IMR-90 (cell line): ENCODE measurements around the gene UBL4B. TPM values are rescaled to one million over a fixed set of nuclear protein-coding genes. Genes with fewer than 3 reads are reported as not detected.

Source experiments
- ATAC-seq: fragments of 200-7000 bp; cut with Tn5 transposase; 2 replicates; pipeline ENCODE4 v1.9.1; 2020; ENCODE audit warnings: low read depth, mild to moderate bottlenecking, moderate library complexity
- BruUV-seq: library from RNA; stranded (reverse); fragments of 400-500 nt; replicated peaks from 2 replicates; lab custom pipeline; 2021; lab: Mats Ljungman, UMichigan
- CTCF ChIA-PET: fragments of 300-600 bp; formaldehyde crosslinking; extraction: SDS; loops from one replicate; lab custom pipeline; 2021; ENCODE audit warnings: antibody characterized with exemption; lab: Yijun Ruan, JAX
- POLR2A ChIA-PET: fragments of 300-600 bp; sonication (Branson Sonifier 250); formaldehyde crosslinking; loops from one replicate; lab custom pipeline; 2022; ENCODE audit warnings: antibody characterized with exemption; ENCODE audit not compliant: unreplicated experiment; lab: Charles Lee
- DNase-seq: peaks from one replicate; pipeline ENCODE4 v3.0.0; 2013
- H2AFZ ChIP-seq: replicated peaks from 2 replicates; pipeline ENCODE3; 2013; ENCODE audit warnings: low read length, mild to moderate bottlenecking; ENCODE audit not compliant: poor library complexity
- H2AK5ac ChIP-seq: 2 replicates; pipeline ENCODE4 v1.6.1; 2013; ENCODE audit warnings: low read depth, low read length, inconsistent platforms
- H2AK9ac ChIP-seq: replicated peaks from 2 replicates; pipeline ENCODE3; 2013; ENCODE audit warnings: mild to moderate bottlenecking, low read depth, low read length, moderate library complexity; ENCODE audit not compliant: poor library complexity
- H2BK120ac ChIP-seq: 2 replicates; pipeline ENCODE4 v1.6.1; 2013; ENCODE audit warnings: low read depth, low read length, inconsistent platforms
- H2BK15ac ChIP-seq: 3 replicates; pipeline ENCODE4 v1.6.1; 2013; ENCODE audit warnings: low read depth, low read length, inconsistent platforms
- H2BK20ac ChIP-seq: 2 replicates; pipeline ENCODE4 v1.6.1; 2013; ENCODE audit warnings: low read depth, mild to moderate bottlenecking, inconsistent platforms, low read length, moderate library complexity
- H2BK5ac ChIP-seq: 2 replicates; pipeline ENCODE4 v1.6.1; 2013; ENCODE audit warnings: mild to moderate bottlenecking, low read depth, low read length, inconsistent platforms; ENCODE audit not compliant: poor library complexity, severe bottlenecking
- H3K14ac ChIP-seq: replicated peaks from 2 replicates; pipeline ENCODE4 v1.6.1; 2013; ENCODE audit warnings: low read depth, low read length, inconsistent platforms
- H3K18ac ChIP-seq: 2 replicates; pipeline ENCODE4 v1.6.1; 2013; ENCODE audit warnings: low read depth, low read length, control low read depth
- H3K23ac ChIP-seq: 2 replicates; pipeline ENCODE4 v1.6.1; 2013; ENCODE audit warnings: low read depth, low read length, inconsistent platforms
- H3K27ac ChIP-seq: 2 replicates; pipeline ENCODE4 v1.5.1; 2013; ENCODE audit warnings: mild to moderate bottlenecking, control low read depth, low read length; ENCODE audit not compliant: insufficient read depth
- H3K27me3 ChIP-seq: 2 replicates; pipeline ENCODE4 v1.6.1; 2013; ENCODE audit warnings: low read length; ENCODE audit not compliant: control insufficient read depth, insufficient read depth
- H3K36me3 ChIP-seq: 2 replicates; pipeline ENCODE4 v1.6.1; 2013; ENCODE audit warnings: low read length, mixed read lengths; ENCODE audit not compliant: control insufficient read depth, insufficient read depth
- H3K4ac ChIP-seq: 2 replicates; pipeline ENCODE4 v1.6.1; 2013; ENCODE audit warnings: low read depth, low read length, inconsistent platforms
- H3K4me1 ChIP-seq: 2 replicates; pipeline ENCODE4 v1.6.1; 2013; ENCODE audit warnings: low read length, mixed read lengths; ENCODE audit not compliant: control insufficient read depth, insufficient read depth
- H3K4me2 ChIP-seq: 2 replicates; pipeline ENCODE4 v1.6.1; 2013; ENCODE audit warnings: low read depth, mild to moderate bottlenecking, control low read depth, low read length, moderate library complexity
- H3K4me3 ChIP-seq: 2 replicates; pipeline ENCODE4 v1.5.1; 2013; ENCODE audit warnings: low read depth, mild to moderate bottlenecking, control low read depth, low read length, moderate library complexity; ENCODE audit not compliant: insufficient read depth
- H3K56ac ChIP-seq: 2 replicates; pipeline ENCODE4 v1.6.1; 2013; ENCODE audit warnings: low read length, inconsistent platforms; ENCODE audit not compliant: insufficient read depth; ENCODE audit errors: extremely low read depth
- H3K79me1 ChIP-seq, 2 experiments: 2 replicates each; pipeline ENCODE4 v1.6.1; 2013; ENCODE audit warnings: low read length in 2 of 2, inconsistent platforms in 1 of 2, low read depth in 1 of 2
- H3K9ac ChIP-seq: 2 replicates; pipeline ENCODE4 v1.6.1; 2013; ENCODE audit warnings: low read depth, low read length, control low read depth
- H3K9me1 ChIP-seq: 2 replicates; pipeline ENCODE4 v1.6.1; 2013; ENCODE audit warnings: low read length, inconsistent platforms; ENCODE audit not compliant: insufficient read depth
- H3K9me3 ChIP-seq: 2 replicates; pipeline ENCODE4 v1.6.1; 2013; ENCODE audit warnings: low read length; ENCODE audit not compliant: control insufficient read depth, insufficient read depth
- H4K20me1 ChIP-seq: 2 replicates; pipeline ENCODE4 v1.6.1; 2013; ENCODE audit warnings: low read length, inconsistent platforms; ENCODE audit not compliant: insufficient read depth
- H4K5ac ChIP-seq: 2 replicates; pipeline ENCODE4 v1.6.1; 2013; ENCODE audit warnings: mild to moderate bottlenecking, low read depth, low read length, control low read depth
- H4K8ac ChIP-seq, 2 experiments: 2 replicates each; pipeline ENCODE4 v1.6.1; 2013; ENCODE audit warnings: low read depth in 2 of 2, low read length in 2 of 2, control low read depth in 1 of 2, inconsistent platforms in 1 of 2
- H4K91ac ChIP-seq: 2 replicates; pipeline ENCODE4 v1.6.1; 2013; ENCODE audit warnings: low read depth, low read length, inconsistent platforms; ENCODE audit not compliant: insufficient read depth
- RFX5 ChIP-seq: IDR thresholded peaks from 2 replicates; pipeline ENCODE4 v1.8.0; 2012; ENCODE audit warnings: low read depth, mild to moderate bottlenecking, low read length, moderate library complexity
- WGBS, 2 experiments: methylation state at CpG; one replicate each; pipeline versions ENCODE4 v1.1.5 to v1.1.7; 2013; ENCODE audit warnings: missing lambda C conversion rate in 2 of 2; ENCODE audit not compliant: insufficient read length in 1 of 2; ENCODE audit errors: extremely low coverage in 2 of 2; 5-methylcytosine and 5-hydroxymethylcytosine counted together
- dilution Hi-C: fragments of 300-500 bp; cut with HindIII; formaldehyde crosslinking; loops from one replicate; pipeline ENCODE4 v1.14.3; 2018; ENCODE audit warnings: low sequenced_read_pairs; ENCODE audit not compliant: unreplicated experiment
- in situ Hi-C: fragments of 300-500 bp; cut with MboI; formaldehyde crosslinking; loops from 3 replicates; pipeline ENCODE4 v1.14.3; 2019; ENCODE audit warnings: low sequenced_read_pairs, inconsistent platforms, mixed read lengths
- intact Hi-C: fragments of 100-400 bp; cut with micrococcal nuclease; formaldehyde crosslinking; loops from 2 replicates; pipeline ENCODE4 v1.10.0; 2022
- polyA plus RNA-seq, 3 experiments: library from polyadenylated mRNA; depleted of rRNA; stranded (reverse); fragments of >200 nt; gene quantifications; 2 replicates each; pipeline ENCODE4 v1.2.3, GENCODE V29; 2012; ENCODE audit warnings: low replicate concordance in 1 of 3
- total RNA-seq: library from RNA; depleted of rRNA; stranded (reverse); fragments of >200 nt; gene quantifications from 2 replicates; pipeline ENCODE4 v1.2.3, GENCODE V29; 2012

Gene UBL4B
- total and polyA plus RNA-seq, 2 of the 4 experiments (the other 2 are of a cell fraction) = not detected

GRCh38 chr1:110130989-110131388 is 18.7 kb downstream of the UBL4B start:
- no peak overlapping the region for H3K4me2 ChIP-seq
- in situ Hi-C loops = no loop called here
- no peak overlapping the region for H3K14ac ChIP-seq
- dilution Hi-C loops = no loop called here
- H3K79me1 ChIP-seq = no peaks in the 10 kb centered on the region
- ATAC-seq (no peak), DNase-seq (no peak)
- 67% methylated on average over 3 of the region's 7 CpGs; no CpG with 5 or more reads in 1 of the 2 experiments for WGBS, 2 experiments
- no peaks in the 10 kb centered on the region for H4K20me1 ChIP-seq
- peaks cover 64% of the 10 kb centered on the region for H3K27me3 ChIP-seq
- intact Hi-C loops = no loop called here
- H3K23ac ChIP-seq = no peak overlapping the region
- no peak overlapping the region for H2BK15ac ChIP-seq
- H3K4me1 ChIP-seq = no peaks in the 10 kb centered on the region
- no peak overlapping the region for H3K4me3 ChIP-seq
- no peak for TF ChIP-seq RFX5
- H2AK9ac ChIP-seq = no peak overlapping the region
- no peak overlapping the region for H2AK5ac ChIP-seq
- CTCF ChIA-PET = no interaction called here
- no peaks in the 10 kb centered on the region for H3K36me3 ChIP-seq
- no peak overlapping the region for H3K18ac ChIP-seq
- H3K56ac ChIP-seq = no peak overlapping the region
- no peak overlapping the region for H2BK5ac ChIP-seq
- no peak overlapping the region for H2BK120ac ChIP-seq
- BruUV-seq = no TSS peak
- no peak overlapping the region for H3K27ac ChIP-seq
- peaks cover 7% of the 10 kb centered on the region for H3K9me3 ChIP-seq
- no peaks in the 10 kb centered on the region for H3K9me1 ChIP-seq
- no peak overlapping the region for H2BK20ac ChIP-seq
- no peak overlapping the region for H4K5ac ChIP-seq
- no peak overlapping the region for H3K9ac ChIP-seq
- no peak overlapping the region for H4K91ac ChIP-seq
- POLR2A ChIA-PET = no interaction called here
- H2AFZ ChIP-seq = no peak overlapping the region
- no peak overlapping the region for H3K4ac ChIP-seq
- no peak overlapping the region for H4K8ac ChIP-seq
